ENCODE data around the gene GTF2F1.

DNA sequence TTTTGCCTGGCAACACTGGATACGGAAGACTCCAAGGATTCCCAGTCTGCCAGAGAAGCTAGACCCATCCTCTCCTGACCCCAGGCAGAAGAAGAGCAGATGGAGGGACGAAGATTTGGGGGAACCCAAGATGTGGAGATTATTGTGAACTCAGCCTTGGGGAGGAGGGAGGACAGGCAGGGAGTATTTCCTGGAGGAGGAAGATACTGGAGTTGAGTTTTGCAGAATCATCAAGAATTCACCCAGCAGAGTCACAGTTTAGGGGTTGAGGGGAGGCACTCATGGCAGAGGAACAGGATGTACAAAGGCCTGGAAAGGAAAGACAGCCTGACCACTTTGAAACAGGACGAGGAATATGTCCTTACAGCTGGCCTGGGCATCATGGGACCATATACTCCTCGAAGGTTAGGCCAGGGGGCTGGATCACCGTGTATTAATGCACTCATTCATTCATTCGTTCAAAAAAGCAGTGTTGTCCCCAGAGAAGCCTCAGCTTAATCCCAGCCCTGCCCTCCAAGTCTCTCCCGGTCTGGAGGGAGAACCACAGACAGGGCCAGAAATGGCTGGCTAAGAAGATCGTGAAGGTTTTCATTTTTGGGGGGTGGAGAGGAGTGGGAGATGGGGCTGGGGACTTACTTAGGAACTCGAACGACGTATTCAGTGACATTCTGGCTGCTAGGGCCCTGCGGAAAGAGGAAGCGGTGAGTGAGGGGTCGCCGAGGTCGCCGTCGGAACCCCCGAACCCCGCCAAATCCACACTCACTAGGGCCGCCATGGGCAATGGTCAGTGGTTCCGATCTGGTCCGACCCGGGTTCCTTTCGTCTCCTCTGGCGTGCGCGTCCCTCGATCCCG lies 517 bp downstream of the GTF2F1 start:
- TF ChIP-seq, protein P1, sequence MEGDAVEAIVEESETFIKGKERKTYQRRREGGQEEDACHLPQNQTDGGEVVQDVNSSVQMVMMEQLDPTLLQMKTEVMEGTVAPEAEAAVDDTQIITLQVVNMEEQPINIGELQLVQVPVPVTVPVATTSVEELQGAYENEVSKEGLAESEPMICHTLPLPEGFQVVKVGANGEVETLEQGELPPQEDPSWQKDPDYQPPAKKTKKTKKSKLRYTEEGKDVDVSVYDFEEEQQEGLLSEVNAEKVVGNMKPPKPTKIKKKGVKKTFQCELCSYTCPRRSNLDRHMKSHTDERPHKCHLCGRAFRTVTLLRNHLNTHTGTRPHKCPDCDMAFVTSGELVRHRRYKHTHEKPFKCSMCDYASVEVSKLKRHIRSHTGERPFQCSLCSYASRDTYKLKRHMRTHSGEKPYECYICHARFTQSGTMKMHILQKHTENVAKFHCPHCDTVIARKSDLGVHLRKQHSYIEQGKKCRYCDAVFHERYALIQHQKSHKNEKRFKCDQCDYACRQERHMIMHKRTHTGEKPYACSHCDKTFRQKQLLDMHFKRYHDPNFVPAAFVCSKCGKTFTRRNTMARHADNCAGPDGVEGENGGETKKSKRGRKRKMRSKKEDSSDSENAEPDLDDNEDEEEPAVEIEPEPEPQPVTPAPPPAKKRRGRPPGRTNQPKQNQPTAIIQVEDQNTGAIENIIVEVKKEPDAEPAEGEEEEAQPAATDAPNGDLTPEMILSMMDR (IDR thresholded peaks at IDR 0.05; ENCODE audit: low read length): no peak
- no peak for TF ChIP-seq EZH2phosphoT487 (IDR thresholded peaks at IDR 0.05; ENCODE audit: low read length)
- no peak for TF ChIP-seq EZH2 (optimal IDR thresholded peaks at IDR 0.05; ENCODE audit: low read depth, low read length)
